Heart left ventricle (tissue), 16 donors: ENCODE results near the gene CYB5B. TPM values are rescaled to one million over a fixed set of nuclear protein-coding genes. Genes with fewer than 3 reads are reported as not detected.

Experiments
- ATAC-seq, 4 donors: fragments of 200-7000 bp; cut with Tn5 transposase; one replicate each; pipeline ENCODE4 v1.9.1; 2020 to 2022; ENCODE audit warnings: moderate library complexity in 4 of 4, mild to moderate bottlenecking in 3 of 4, moderate number of reproducible peaks in 1 of 4
- DNase-seq, 5 donors: peaks; one replicate each; pipeline ENCODE4 v3.0.0-alpha.2; 2020
- H3K27ac ChIP-seq, 12 donors: fragments of 200-600 bp; sonication (generic) in 4 of 12; one replicate each; pipeline versions ENCODE4 v1.5.0 to v1.8.0; 2016 to 2022; ENCODE audit warnings: mild to moderate bottlenecking in 2 of 12
- H3K27me3 ChIP-seq, 9 donors: fragments of 200-600 bp; sonication (generic) in 2 of 9; one replicate each; pipeline versions ENCODE4 v1.5.1 to v1.8.0; 2016 to 2022; ENCODE audit warnings: mild to moderate bottlenecking in 3 of 9
- H3K36me3 ChIP-seq, 9 donors: fragments of 200-600 bp; sonication (generic) in 2 of 9; one replicate each; pipeline versions ENCODE4 v1.5.0 to v1.8.0; 2018 to 2022; ENCODE audit warnings: mild to moderate bottlenecking in 2 of 9
- H3K4me1 ChIP-seq, 12 donors: fragments of 200-600 bp; sonication (generic) in 4 of 12; one replicate each; pipeline versions ENCODE4 v1.5.0 to v1.8.0; 2016 to 2022; ENCODE audit warnings: mild to moderate bottlenecking in 3 of 12
- H3K4me3 ChIP-seq, 12 donors: fragments of 200-600 bp; sonication (generic) in 4 of 12; one replicate each; pipeline versions ENCODE4 v1.5.0 to v1.8.0; 2017 to 2022; ENCODE audit warnings: mild to moderate bottlenecking in 9 of 12, moderate library complexity in 4 of 12
- H3K9me3 ChIP-seq, 12 donors: fragments of 200-600 bp; sonication (generic) in 4 of 12; one replicate each; pipeline versions ENCODE4 v1.5.0 to v1.8.0; 2016 to 2022; ENCODE audit warnings: mild to moderate bottlenecking in 1 of 12
- POLR2A ChIP-seq, 2 donors: fragments of 450-650 bp; IDR thresholded peaks; one replicate each; pipeline ENCODE4 v1.6.1; 2017; ENCODE audit warnings: antibody characterized with exemption in 2 of 2, mild to moderate bottlenecking in 2 of 2, moderate library complexity in 2 of 2
- WGBS, 4 donors: extraction: QIAGEN DNeasy Blood & Tissue Kit in 2 of 4; methylation state at CpG; one replicate each; pipeline versions ENCODE4 v1.1.5 to v1.1.7; 2013 to 2018; 5-methylcytosine and 5-hydroxymethylcytosine counted together
- intact Hi-C, 10 donors: fragments of 100-400 bp; cut with DNase I; formaldehyde crosslinking; loops; one replicate each; pipeline versions ENCODE4 v1.11.1 to v1.14.2; 2022
- polyA plus RNA-seq, 2 donors: library from polyadenylated mRNA; stranded (reverse); fragments of 200-250 nt; gene quantifications; one replicate each; pipeline ENCODE4 v1.2.3, GENCODE V29; 2013
- total RNA-seq, 9 donors: library from RNA; depleted of rRNA in 2 of 9; stranded (reverse); fragments of >200 nt in 2 of 9; fragmentation: NEBNext Ultra II Directional in 3 of 9; extraction: Animal tissue kit (Norgen Biotek cat#: 25700) in 3 of 9; gene quantifications; one replicate each; pipeline versions ENCODE4 v1.1.0 to v1.2.4, GENCODE V29; 2016 to 2023
- TF ChIP-seq, protein P1 (sequence below), 12 donors: fragments of 200-600 bp; sonication (generic) in 4 of 12; IDR thresholded peaks; one replicate each; pipeline versions ENCODE4 v1.5.0 to v1.8.0; 2018 to 2022; ENCODE audit warnings: antibody characterized with exemption in 12 of 12, mild to moderate bottlenecking in 5 of 12
- donor health status: ischemic (EF 13 %, LVEDD 7.1; RV severe dilation, severe dysfunction).
- donor health status: healthy with polysubstance abuse.
- donor health status: DM: no; HTN: yes; CAD: no.
- donor health status: DM: no; HTN: no; CAD: no.
- donor health status: ischemic (EF 25% LVEDD 6.9; RV normal size, moderate dysfunction).
- donor health status: ischemic (EF 25% LVEDD 5.7; RV mildly dilated, moderate dysfunction).
- donor health status: healthy.
- donor health status: DM: yes; HTN: yes; CAD: no.
- donor health status: ischemic (EF 35%, LVEDD 5.7; RV mildly dilated, moderate dysfunction).
- donor health status: nonischemic (EF 11% LVEDD 7.7; RV severe dilation, severe dysfunction).
- donor health status: DM: yes; HTN: yes; CAD: no.
- donor health status: PGD.
- donor health status: ischemic (EF 29% LVEDD 5.4; RV normal size, mild dysfunction).
- donor health status: nonischemic (EF 23%, LVEDD 6.1; RV moderate dilation, normal function).

The CYB5B gene
- total and polyA plus RNA-seq, 11 donors = 31.1 to 89.2 (median 65.0) TPM

DNA sequence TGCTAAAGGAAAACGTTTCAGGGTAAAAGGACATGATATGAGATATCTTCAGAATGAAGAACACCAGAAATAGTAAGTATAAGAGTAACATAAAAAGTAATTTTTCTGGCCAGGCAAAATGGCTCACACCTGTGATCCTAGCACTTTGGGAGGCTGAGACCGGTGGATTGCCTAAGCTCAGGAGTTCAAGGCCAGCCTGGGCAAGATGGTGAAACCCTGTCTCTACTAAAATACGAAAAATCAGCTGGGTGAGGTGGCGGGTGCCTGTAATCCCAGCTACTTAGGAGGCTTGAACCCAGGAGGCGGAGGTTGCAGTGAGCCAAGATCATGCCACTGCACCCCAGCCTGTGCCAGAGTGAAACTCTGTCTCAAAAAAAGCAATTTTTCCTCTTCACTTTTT is 84.7 kb downstream of the CYB5B start:
- intact Hi-C loops = no loop called here
- Histone ChIP-seq H3K4me3 (no peak overlapping the region), H3K27ac (no peak overlapping the region), H3K27me3 (peaks cover 0 to 22% (median 0%) of the 10 kb centered on the region in 9 donors), H3K36me3 (no peaks in the 10 kb centered on the region), H3K4me1 (peaks cover 0 to 10% (median 0%) of the 10 kb centered on the region in 12 donors), H3K9me3 (no peaks in the 10 kb centered on the region)
- 86 to 89% (median 87%) methylated on average over 5 of the region's 5 CpGs for WGBS, 4 donors
- no peak for DNase-seq
- no peak for TF ChIP-seq POLR2A (IDR thresholded peaks at IDR 0.05)
- TF ChIP-seq, protein P1, sequence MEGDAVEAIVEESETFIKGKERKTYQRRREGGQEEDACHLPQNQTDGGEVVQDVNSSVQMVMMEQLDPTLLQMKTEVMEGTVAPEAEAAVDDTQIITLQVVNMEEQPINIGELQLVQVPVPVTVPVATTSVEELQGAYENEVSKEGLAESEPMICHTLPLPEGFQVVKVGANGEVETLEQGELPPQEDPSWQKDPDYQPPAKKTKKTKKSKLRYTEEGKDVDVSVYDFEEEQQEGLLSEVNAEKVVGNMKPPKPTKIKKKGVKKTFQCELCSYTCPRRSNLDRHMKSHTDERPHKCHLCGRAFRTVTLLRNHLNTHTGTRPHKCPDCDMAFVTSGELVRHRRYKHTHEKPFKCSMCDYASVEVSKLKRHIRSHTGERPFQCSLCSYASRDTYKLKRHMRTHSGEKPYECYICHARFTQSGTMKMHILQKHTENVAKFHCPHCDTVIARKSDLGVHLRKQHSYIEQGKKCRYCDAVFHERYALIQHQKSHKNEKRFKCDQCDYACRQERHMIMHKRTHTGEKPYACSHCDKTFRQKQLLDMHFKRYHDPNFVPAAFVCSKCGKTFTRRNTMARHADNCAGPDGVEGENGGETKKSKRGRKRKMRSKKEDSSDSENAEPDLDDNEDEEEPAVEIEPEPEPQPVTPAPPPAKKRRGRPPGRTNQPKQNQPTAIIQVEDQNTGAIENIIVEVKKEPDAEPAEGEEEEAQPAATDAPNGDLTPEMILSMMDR (IDR thresholded peaks at IDR 0.05) = no peak
- ATAC-seq = no peak

DNA sequence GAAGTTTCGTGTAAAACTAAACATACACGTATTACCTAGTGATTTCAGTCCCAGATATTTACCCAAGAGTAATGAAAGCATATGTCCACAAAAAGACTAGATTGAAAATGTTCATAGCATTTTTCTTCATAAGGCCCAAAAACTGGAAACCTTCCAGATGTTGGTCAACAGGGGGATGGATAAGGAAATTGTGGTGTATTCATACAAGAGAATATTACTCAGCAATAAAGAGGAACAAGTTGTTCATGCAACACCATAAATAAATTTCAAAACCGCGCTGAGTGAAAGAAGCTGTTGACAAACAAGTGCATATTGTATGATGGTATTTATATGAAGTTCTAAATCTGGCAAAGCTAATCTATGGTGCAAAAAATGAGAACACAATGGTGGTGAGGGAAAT is 87.2 kb downstream of the CYB5B start:
- 93 to 97% (median 95%) methylated on average over 4 of the region's 4 CpGs for WGBS, 4 donors
- ATAC-seq = no peak

DNA sequence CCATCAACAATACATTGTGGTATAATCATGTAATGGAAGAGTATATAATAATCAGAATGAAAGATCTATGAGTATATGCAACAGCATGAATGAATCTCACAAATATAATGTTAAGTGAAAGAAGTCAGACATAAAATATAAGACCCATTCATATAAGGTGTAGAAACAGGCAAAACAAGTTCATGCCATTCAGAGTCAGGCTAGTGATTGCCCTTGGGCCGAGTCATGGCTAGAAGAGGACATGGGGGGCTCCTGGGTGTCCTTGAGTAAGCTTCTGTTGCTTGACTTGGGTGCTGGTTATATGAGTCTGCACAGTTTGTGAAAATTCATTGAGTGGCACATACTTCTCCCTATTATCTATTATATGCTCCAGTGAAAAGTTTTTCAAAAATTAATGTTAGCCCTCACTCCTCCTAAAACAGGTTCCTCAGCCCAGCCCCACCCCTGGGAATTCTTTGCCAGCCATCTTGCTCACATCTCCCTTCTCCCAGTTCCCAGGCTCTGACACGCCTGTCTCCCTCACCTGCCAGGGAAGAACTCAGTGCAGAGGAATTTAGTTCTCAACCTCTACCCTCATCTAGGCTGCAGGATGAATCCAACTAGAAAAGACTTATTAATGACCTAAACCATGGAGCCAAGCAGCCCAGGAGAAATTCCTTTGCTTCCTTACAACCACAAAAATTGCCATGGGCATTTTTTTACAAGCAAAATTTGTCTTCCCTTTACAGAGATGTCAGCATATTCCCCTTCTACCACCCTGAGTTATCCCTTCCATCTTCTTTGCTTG is 89.0 kb downstream of the CYB5B start:
- Histone ChIP-seq H3K27ac (no peak overlapping the region), H3K36me3 (no peaks in the 10 kb centered on the region), H3K4me1 (peaks cover 0 to 16% (median 0%) of the 10 kb centered on the region in 12 donors), H3K9me3 (peaks cover 0 to 4% (median 0%) of the 10 kb centered on the region in 12 donors), H3K4me3 (no peak overlapping the region), H3K27me3 (peaks cover 0 to 6% (median 0%) of the 10 kb centered on the region in 9 donors)
- TF ChIP-seq POLR2A (IDR thresholded peaks at IDR 0.05) = no peak
- TF ChIP-seq, protein P1 (IDR thresholded peaks at IDR 0.05) = no peak
- no peak for ATAC-seq
- WGBS, 4 donors = 70 to 78% (median 73%) methylated on average over 2 of the region's 2 CpGs
- no peak for DNase-seq
- intact Hi-C loops = no loop called here

More for the DNA sequence above, 87.2 kb downstream of the CYB5B start:
- TF ChIP-seq, protein P1 (IDR thresholded peaks at IDR 0.05) = no peak
- TF ChIP-seq POLR2A (IDR thresholded peaks at IDR 0.05) = no peak
- Histone ChIP-seq H3K27ac (no peak overlapping the region), H3K9me3 (no peaks in the 10 kb centered on the region), H3K4me1 (peaks cover 0 to 16% (median 0%) of the 10 kb centered on the region in 12 donors), H3K4me3 (no peak overlapping the region), H3K36me3 (no peaks in the 10 kb centered on the region), H3K27me3 (peaks cover 0 to 18% (median 0%) of the 10 kb centered on the region in 9 donors)
- DNase-seq = no peak
- intact Hi-C loops = no loop called here

DNA sequence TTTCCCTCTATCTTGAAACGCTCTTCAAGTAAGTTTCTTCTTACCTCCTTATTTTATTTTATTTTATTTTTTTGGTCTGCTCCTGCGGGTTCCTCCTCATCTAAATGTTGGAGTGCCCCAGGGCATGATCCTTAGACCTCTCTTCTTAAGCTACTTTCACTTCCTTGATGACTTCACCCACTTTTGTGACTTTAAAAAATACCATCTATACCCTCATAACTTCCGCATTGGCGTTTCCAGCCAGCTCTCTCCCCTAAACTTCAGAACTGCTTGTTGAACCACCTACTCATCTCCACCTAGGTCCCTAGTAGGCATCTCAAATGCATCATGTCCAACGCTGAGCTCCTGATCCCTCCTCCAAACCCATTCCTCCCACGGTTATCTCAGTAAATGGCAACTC is 89.9 kb downstream of the CYB5B start:
- WGBS, 4 donors = 86 to 91% (median 88%) methylated on average over 6 of the region's 6 CpGs
- Histone ChIP-seq H3K27ac (no peak overlapping the region), H3K36me3 (no peaks in the 10 kb centered on the region), H3K4me3 (no peak overlapping the region), H3K9me3 (peaks cover 0 to 4% (median 0%) of the 10 kb centered on the region in 12 donors), H3K27me3 (peaks cover 0 to 1% (median 0%) of the 10 kb centered on the region in 9 donors), H3K4me1 (peaks cover 0 to 16% (median 0%) of the 10 kb centered on the region in 12 donors)
- DNase-seq (no peak), ATAC-seq (no peak)
- TF ChIP-seq, protein P1 (IDR thresholded peaks at IDR 0.05) = no peak
- no peak for TF ChIP-seq POLR2A (IDR thresholded peaks at IDR 0.05)
- intact Hi-C loops = no loop called here

Other genes starting within 250 kb of the CYB5B start
- 10 to 100 TPM in 7 of 9 donors, 1 to 10 TPM in 2; 8.6 to 28.5 (median 13.2) TPM for gene SNTB2, start 237.5 kb upstream of the CYB5B start, total RNA-seq
- gene SNTB2, start 237.5 kb upstream of the CYB5B start, polyA plus RNA-seq = 1 to 10 TPM; 2.2 to 5.0 TPM
- 10 to 100 TPM; 24.8 to 46.9 (median 28.4) TPM for gene VPS4A, start 113.3 kb upstream of the CYB5B start, total RNA-seq
- gene VPS4A, start 113.3 kb upstream of the CYB5B start, polyA plus RNA-seq = 10 to 100 TPM; 34.6 to 47.0 TPM
- gene PDF, start 94.0 kb upstream of the CYB5B start, total RNA-seq = 10 to 100 TPM in 2 of 9 donors, 1 to 10 TPM in 7; 2.7 to 13.8 (median 6.0) TPM
- gene PDF, start 94.0 kb upstream of the CYB5B start, polyA plus RNA-seq = 1 to 10 TPM; 1.4 to 9.7 TPM
- gene COG8, start 85.1 kb upstream of the CYB5B start, total RNA-seq = 10 to 100 TPM; 19.7 to 43.0 (median 26.5) TPM
- gene COG8, start 85.1 kb upstream of the CYB5B start, polyA plus RNA-seq = 10 to 100 TPM; 13.3 to 19.9 TPM
- 10 to 100 TPM in 5 of 9 donors, 1 to 10 TPM in 4; 5.4 to 13.9 (median 10.3) TPM for gene NIP7, start 84.8 kb upstream of the CYB5B start, total RNA-seq
- gene NIP7, start 84.8 kb upstream of the CYB5B start, polyA plus RNA-seq = 10 to 100 TPM in 1 of 2 donors, 1 to 10 TPM in 1; 4.7 to 11.1 TPM
- gene TMED6, start 72.8 kb upstream of the CYB5B start, total RNA-seq = under 1 TPM in 2 of 9 donors, not detected in 7; 0.56 to 0.76 TPM
- under 1 TPM in 1 of 2 donors, not detected in 1; 0.08 TPM for gene TMED6, start 72.8 kb upstream of the CYB5B start, polyA plus RNA-seq
- gene TERF2, start 38.6 kb upstream of the CYB5B start, total RNA-seq = 10 to 100 TPM in 8 of 9 donors, 1 to 10 TPM in 1; 9.7 to 45.9 (median 25.9) TPM
- gene TERF2, start 38.6 kb upstream of the CYB5B start, polyA plus RNA-seq = 10 to 100 TPM in 1 of 2 donors, 1 to 10 TPM in 1; 6.9 to 19.2 TPM
- 10 to 100 TPM; 13.6 to 30.5 (median 23.9) TPM for gene NFAT5, start 141.3 kb downstream of the CYB5B start, total RNA-seq
- gene NFAT5, start 141.3 kb downstream of the CYB5B start, polyA plus RNA-seq = 1 to 10 TPM; 4.9 to 5.8 TPM